GM18907 (cell line): ENCODE results near the gene KRTAP16-1.
"Not testable (repeated sequence)": the region's sequence is repeated elsewhere in the genome, so short reads cannot be mapped to it uniquely, and the experiment has no call there.

Experiments
- ATAC-seq: cut with Tn5 transposase; IDR thresholded peaks from one replicate; pipeline ENCODE4 v1.9.1; 2021; ENCODE audit warnings: mild to moderate bottlenecking, moderate library complexity; ENCODE audit not compliant: unreplicated experiment

The KRTAP16-1 gene, protein sequence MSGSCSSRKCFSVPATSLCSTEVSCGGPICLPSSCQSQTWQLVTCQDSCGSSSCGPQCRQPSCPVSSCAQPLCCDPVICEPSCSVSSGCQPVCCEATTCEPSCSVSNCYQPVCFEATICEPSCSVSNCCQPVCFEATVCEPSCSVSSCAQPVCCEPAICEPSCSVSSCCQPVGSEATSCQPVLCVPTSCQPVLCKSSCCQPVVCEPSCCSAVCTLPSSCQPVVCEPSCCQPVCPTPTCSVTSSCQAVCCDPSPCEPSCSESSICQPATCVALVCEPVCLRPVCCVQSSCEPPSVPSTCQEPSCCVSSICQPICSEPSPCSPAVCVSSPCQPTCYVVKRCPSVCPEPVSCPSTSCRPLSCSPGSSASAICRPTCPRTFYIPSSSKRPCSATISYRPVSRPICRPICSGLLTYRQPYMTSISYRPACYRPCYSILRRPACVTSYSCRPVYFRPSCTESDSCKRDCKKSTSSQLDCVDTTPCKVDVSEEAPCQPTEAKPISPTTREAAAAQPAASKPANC

DNA sequence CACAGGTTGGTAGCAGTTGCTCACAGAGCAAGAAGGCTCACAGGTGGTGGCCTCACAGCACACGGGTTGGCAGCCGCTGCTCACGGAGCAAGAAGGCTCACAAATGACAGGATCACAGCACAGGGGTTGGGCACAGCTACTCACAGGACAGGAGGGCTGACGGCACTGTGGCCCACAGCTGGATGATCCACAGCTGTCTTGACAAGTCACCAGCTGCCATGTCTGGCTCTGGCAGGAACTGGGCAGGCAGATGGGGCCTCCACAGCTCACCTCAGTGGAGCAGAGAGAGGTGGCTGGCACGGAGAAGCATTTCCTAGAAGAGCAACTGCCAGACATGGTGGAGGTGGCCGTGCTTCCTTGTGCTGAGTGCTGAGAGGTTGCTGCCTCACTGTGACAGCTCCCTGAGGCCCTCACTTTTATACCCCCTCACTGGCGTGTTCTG lies at the start of gene KRTAP16-1:
Gene KRTAP16-1 (minus strand): TSS at position 392 of the 442 bp plus-strand sequence. CDS start 56 bp downstream, at position 336.
- ATAC-seq = peak; percentile 42

DNA sequence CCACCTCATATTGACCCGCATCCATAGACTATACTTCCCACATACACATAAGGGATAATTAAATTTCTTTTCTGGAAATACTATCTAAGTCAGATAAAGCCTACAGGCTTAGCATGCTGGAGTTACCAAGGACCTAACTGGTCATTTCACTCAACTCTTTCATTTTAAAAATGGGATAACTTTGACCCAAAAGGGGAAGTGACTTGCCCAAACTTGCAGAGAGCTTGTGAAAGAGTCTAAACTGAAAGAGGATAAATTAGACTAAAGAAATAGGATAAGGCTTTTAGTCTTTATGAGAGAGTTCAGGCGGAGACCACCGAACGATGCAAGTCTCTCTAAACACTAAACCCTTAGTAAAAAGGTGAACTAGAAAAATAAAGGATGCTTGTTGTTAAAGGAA lies 45.4 kb upstream of the KRTAP16-1 start:
- ATAC-seq = no peak

DNA sequence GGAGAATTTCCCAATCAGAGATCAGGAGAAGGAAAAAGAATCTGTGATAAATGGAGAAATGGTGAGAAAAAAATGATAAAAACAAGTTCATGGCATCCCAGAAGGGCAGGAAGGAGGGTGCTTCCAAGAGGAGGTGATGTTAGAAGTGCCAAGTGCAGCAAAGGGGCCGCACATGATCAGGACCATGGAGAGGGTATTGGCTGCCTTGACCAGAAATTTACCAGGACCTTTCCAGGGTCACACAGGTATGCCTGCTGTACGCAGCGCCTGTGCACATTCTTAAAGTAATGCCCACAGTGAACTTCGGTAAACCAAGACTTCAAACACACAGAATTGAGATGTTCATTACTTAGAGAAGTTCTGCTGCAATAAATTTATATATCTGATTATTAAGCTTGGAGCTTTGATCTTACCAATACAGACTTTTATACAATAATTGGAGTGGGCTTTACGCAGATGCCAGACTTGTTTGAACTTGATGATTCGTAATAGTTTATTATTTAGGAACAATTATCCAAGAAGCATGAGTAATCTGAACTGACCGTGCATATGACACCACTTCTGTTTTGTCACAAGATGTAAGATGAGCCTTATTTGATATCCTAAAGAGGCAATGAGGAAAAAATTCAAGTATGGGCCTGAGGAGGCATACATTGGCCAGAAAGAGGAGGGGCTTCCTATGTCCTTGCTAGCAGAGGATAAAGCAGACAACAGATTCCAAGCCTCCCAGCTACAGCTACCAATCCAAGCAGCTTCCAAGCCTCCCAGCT lies 43.7 kb upstream of the KRTAP16-1 start:
- no peak for ATAC-seq

DNA sequence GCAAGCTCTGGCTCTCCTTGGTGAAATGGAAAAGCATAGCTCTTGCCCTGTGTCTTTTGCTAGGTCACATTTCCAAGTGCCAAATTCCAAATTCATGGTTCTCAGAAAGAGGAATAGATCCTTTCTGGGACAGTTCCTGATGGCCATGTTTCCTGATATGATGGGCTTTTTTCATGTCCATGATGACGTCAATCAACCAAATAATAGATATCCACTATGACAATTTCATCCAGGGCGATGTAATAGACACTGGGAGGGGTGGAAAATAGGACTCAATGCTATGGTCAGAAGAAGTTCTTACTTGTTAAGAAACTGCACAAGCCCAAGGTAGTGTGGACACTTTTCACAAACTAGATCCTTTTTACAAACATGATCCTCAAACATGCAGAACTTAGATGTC lies 42.1 kb upstream of the KRTAP16-1 start:
- no peak for ATAC-seq

DNA sequence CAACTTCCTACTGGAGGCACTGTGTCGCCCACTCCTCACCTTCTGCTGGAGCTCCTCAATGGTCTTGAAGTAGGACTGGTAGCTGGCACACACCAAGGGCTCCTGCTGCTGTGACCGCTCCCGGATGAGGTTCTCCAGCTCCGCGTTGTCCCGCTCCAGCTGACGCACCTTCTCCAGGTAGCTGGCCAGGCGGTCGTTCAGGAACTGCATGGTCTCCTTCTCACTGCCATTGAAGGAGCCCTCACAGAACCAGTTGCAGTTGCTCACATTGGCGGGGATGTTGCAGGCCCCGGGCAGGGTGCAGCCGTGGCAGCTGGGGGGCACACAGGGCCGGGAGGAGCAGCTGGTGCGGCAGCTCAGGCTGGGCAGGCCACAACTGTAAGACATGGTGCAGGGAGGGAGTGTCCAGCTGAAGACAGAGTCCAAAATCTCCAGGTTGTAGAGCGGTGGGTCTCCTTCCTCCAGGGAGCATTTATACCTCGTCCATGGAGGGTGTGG lies 41.3 kb upstream of the KRTAP16-1 start, which contains the start of gene KRT33A:
Gene KRT33A (minus strand): TSS at position 448 of the 498 bp plus-strand sequence. CDS start 61 bp downstream, at position 387.
- ATAC-seq = not testable (repeated sequence)

DNA sequence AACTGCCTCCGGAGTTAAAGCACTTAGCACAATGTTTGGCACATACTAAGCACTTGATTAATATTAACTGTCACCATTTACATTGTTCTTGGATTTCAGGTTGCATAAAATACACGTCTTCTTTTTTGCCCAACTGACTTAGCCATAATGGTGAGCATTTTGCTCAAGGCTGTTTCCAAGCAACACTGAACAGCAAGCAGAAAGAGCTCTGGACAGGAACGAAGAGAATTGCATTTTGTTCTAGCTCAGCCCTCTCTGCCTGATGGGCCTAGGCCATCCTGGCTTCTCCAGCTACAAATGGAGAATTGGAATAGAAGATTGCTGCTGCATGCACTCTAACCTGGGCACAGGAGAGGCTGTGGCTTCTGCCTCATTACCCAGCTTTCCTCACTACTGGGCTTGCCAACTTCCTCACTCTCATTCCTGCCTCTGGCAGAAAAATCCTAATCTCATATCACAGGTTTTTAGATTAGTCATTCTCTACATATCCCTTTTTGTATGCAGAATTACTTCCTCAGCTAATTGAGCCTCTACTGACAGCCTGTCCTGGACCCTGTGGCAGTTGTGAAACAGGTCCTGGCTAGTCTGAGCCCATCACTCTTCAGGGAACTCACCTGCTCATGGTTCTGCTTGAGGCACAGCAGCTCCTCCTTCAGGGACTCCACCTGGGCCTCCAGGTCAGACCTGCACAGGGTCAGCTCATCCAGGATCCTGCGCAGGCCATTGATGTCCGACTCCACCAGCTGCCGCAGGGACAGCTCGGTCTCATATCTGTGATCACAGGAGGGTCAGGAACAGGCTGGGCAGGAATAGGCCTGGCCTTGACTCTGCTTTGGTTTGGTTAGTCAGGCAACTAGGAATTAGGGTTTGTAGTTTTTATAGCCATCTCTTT lies 39.0 kb upstream of the KRTAP16-1 start:
- ATAC-seq = no peak

DNA sequence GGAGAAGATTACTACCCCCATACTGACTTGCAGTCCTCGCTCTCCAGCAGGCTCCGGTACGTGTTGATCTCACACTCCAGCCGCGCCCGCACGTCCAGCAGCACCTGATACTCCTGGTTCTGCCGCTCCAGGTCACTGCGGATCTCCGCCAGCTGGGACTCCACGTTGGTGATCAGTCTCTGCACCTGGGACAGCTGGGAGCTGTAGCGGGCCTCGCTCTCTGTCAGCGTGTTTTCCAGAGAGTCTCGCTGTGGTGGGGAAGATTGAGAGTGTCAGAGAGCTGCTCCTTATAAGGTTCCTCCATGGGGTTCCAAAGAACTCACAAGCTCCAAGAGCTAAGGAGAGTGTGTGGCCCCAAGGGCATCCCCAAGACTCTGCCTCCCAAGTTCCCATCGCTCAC lies 37.3 kb upstream of the KRTAP16-1 start:
- not testable (repeated sequence) for ATAC-seq

DNA sequence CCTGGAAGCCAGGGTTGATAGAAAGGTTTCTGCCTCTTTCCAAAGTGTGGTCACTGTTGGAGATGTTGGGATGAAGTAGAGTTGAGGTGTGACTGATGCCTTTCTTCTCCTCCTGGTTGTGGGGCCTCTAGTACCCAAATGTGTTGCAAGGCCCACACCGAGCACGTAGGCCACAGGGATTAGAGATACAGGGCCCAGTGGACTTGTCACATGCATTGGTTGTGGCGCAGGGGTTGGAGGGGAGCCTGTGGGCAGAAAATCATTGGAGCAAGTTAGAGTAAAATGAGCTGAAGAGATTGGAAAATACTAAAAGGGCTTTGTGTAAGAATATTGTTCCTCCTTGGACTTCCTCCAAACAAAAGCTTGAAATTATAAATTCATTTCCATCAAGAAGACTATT lies 36.9 kb upstream of the KRTAP16-1 start:
- ATAC-seq = no peak

DNA sequence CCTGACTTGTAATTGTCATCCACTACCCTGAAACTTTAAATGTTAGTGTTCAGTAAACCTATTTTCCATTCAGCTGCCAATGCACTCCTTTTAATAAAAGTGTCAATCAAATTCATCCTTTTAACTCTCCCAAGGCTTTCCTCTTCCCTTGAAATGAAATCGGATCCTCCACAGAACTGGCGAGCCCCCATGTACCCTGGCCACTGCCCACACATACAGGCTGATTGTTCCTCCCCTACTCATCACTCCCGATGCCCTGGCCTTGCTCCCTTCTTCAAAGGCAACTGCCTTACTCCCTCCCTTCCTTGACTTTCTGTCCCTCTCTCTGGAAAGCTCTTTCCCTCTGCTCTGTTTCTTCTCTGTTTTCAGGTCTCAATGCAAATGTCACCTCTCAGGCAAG lies 33.9 kb upstream of the KRTAP16-1 start:
- ATAC-seq = no peak

DNA sequence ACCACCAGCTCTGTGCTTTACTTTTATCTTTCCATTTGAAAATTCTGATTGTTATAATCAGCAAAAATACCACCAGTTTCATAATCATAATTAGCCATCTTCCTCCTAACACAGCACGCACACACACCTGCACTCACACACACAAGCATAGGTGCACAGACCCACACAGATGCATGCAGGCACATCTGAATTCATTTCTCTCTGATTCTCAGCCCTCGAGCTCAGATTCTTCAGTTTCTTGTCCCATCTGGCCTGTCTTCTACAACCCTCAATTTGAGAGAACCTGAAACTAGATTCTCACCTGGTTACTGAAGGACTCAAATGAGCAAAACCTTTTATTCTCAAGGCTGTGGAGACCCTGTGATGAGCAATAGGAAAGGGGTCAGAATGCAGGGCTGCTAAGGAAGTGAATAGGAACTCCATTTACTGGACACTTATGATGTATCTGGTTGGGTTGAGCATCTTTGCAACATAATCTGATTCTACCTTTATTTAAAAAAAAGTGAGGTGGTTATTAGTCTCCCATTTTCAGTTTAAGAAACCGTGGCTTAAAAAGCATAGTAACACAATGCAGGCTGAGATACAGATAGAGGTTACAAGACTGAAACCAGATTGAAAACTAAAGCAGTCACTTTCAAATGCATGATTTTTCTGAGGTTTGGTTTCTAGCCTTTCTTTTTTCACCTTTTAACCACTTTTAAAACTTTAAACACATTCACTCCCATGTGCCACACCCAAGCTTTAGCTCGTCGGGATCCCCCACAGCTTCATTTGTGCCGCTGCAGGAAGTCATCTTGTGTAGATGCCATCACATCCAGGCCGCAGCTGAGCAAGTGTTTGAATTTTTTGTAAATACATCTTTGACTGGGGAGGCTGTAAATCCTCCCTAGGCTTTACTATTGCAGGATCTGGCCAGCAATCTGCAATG lies 32.1 kb upstream of the KRTAP16-1 start:
- ATAC-seq = peak; percentile 38

DNA sequence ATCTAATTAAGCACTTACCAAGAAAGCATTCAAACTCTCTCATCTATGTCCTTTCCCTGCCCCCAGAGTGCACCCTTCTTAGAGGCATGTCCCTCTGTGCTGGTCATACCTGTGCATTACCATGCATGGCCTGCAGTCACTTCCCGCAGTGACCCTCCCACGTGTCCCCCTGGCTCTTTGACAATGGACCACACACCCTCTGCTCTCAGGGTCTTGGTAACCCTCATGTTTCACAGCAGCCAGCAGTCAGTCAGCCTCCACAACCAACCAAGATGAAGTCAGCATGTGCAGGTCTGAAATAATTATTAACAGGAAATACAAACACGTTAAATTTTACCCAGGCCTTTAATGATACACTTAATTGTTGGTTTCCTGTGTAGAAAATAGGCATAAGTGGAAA lies 31.4 kb upstream of the KRTAP16-1 start:
- peak; percentile 40 for ATAC-seq

DNA sequence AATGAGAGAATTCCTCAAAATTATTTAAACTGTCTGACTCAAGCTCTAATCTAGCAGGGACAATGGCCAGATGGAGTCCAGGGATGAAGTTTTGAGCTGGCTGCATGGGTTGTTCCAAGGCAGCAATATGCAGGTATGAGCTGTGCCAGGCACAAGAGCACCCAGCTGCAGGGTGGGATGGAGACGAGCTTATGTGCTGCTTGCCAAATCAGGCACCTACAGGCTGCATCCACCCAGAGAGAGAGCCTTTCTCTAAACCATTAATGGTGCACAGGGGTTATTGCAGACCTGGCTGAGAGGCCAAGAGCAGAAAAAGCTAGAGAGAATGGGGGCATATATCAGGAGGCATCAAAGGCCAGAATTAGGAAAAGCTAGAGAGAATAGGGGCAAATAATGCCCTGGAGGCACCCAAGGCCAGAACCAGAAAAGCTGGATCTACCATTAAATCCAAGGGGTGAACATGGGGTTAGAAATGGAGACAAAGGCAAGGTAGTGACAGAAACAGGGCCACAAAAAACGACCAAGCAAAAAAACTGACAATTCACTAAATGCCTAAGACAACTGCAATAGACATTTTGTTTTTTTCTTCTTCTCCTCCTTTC lies 30.6 kb upstream of the KRTAP16-1 start:
- no peak for ATAC-seq

DNA sequence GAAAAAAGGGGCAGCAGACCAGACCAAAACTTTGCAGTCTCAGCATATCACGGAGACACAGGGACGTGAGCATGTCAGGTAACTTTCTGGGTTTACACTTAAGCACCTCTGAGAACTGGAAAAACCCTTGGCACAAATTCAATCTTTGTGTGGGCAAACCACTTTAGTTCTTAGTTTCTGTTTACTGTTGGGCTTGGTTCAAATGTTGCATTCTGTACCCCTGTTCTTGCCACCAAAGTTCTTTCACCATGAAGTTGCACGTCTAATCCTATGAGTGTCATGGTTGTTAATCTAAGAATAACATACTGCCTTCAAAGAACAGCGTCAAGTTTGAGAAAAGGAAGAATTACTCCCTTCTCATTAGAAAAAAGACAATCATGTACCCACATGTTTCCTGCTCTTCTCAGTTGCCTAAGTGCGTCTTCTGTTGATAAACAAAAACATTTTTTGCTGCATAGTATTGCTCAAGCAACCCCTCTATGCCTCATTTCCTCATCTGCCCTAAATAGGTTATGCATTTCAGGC lies 29.9 kb upstream of the KRTAP16-1 start:
- ATAC-seq = peak; percentile 53

DNA sequence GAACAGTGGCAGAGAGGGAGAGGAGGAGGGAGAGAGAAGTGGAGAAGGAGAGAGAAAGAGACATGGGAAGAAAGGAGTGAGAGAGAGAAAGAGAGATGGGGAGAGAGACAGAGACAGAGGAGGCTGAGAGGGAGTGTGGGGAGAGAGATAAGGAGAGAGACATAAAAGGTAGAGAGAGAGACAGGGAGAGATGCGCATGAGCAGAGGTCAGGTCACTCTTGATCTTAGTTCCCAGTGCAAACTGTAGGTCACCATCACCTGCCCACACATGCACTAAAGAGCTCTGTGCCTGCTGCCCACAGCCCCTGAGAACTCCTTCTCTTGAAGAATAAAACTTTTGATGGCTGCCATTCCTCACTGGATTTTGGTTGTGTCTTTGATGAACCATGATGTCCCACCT lies 26.6 kb upstream of the KRTAP16-1 start:
- no peak for ATAC-seq

DNA sequence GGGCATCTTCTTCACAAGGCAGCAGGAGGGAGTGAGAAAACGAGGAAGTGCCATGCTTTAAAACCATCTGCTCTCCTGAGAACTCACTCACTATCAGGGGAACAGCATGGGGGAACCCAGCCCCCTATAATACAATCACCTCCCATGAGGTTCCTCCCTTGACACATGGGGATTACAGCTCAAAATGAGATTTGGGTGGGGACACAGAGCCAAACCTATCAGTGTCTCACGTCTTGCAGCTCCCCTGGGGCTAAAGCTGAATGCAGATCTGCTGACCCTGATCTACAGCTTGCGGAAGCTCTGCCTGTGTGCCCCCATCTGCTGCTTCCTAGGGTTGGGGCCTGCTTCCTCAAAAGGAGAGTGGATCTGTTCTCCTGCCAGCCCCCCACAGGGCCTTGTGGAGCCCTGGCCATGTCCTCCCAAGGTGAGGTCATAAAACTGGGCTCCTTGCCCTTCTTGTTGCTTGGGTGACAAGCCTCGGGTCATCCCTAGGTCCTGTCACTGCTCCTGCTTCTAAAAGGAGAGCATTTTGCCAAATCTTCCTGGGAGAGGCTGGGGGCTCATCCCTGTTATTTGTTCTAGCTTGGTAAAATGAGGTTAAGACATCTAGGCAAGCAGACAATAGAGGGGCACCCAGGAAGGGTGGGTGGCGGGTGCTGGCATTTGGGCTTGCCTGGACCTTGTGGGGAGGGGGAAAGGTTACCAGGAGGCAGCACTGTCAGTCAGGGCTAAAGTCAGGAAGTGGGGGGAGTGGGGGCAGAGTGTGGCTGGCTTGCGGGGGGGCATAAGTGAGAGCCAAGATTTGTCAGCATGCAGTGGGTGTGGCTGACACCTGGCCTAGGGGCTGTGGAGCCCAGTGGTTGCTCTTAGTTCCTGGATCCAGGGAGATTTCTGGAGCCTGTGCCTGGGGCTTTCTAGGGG lies 25.5 kb upstream of the KRTAP16-1 start:
- no peak for ATAC-seq

DNA sequence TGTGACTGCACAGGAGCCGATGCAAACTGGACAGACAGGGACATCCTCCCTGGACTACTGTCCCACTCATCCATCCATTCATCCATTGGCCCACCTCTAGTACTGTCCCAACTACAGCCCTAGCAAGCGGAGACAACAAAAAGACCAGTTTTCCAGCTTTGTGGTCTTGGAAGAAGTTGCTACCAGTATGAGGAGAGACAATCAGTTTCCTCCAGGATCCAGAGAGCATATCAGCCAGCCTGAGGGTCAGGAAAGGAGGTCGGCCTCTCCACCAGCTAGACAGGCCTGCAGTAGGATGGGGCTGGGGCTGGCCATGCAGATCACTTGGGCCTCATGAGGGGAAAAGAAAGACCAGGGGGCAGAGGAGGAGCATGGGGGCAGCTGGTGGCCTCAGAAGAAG lies 24.7 kb upstream of the KRTAP16-1 start:
- ATAC-seq = no peak

DNA sequence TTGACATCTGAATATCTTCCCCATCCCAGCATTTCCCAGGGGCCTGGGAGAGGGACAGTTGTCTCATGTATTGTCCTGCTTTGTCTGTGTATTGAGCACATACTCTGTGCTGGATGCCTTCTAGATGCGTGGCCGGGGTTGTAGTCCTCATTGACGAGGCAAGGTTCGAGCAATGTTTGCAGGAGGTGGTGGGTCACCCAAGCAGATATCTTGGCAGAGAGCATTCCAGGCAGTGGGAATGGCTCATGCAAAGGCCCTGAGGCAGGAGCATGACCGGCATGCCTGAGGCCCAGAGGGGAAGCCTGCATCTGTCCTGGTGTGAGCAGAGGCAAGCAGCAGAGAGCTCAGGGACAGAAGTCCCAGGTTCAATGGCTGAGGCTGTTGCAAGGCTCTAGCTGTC lies 24.0 kb upstream of the KRTAP16-1 start:
- no peak for ATAC-seq

DNA sequence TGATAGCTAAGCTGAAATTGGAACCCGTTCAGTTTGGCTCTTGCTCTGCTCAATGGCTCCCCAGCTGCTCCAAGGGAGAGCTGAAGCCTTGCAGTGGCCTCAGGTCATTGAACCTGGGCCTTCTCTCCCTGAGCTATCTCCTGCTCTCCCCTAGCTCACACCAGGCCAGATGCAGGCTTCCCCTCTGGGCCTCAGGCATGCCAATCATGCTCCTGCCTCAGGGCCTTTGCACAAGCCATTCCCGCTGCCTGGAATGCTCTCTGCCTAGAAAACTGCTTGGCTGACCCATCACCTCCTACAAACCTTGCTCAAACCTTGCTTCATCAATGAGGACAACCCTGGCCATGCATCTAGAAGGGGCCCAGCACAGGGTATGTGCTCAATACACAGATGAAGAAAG lies 23.1 kb upstream of the KRTAP16-1 start:
- ATAC-seq = no peak
